Lower lobe of right lung (tissue), 2 donors: ENCODE results near the gene IGIP. TPM values are rescaled to one million over a fixed set of nuclear protein-coding genes. Genes with fewer than 3 reads are reported as not detected.

Experiments
- ATAC-seq, 2 donors: fragments of 200-7000 bp; cut with Tn5 transposase; one replicate each; pipeline ENCODE4 v1.9.1; 2020 to 2022; ENCODE audit warnings: mild to moderate bottlenecking in 2 of 2, moderate library complexity in 2 of 2
- DNase-seq: peaks from one replicate; pipeline ENCODE4 v3.0.0-alpha.2; 2020
- H3K27ac ChIP-seq: fragments of 200-600 bp; one replicate; pipeline ENCODE4 v1.8.0; 2022
- H3K27me3 ChIP-seq: fragments of 200-600 bp; one replicate; pipeline ENCODE4 v1.8.0; 2022; ENCODE audit warnings: low read depth
- H3K36me3 ChIP-seq: fragments of 200-600 bp; one replicate; pipeline ENCODE4 v1.8.0; 2022; ENCODE audit warnings: mild to moderate bottlenecking
- H3K4me1 ChIP-seq: fragments of 200-600 bp; one replicate; pipeline ENCODE4 v1.8.0; 2022
- H3K4me3 ChIP-seq: fragments of 200-600 bp; one replicate; pipeline ENCODE4 v1.8.0; 2022; ENCODE audit warnings: mild to moderate bottlenecking
- H3K9me3 ChIP-seq: fragments of 200-600 bp; one replicate; pipeline ENCODE4 v1.8.0; 2022
- CTCF ChIP-seq: fragments of 200-600 bp; IDR thresholded peaks from one replicate; pipeline ENCODE4 v1.8.0; 2022; ENCODE audit warnings: antibody characterized with exemption, mild to moderate bottlenecking
- intact Hi-C: fragments of 100-400 bp; cut with DNase I; formaldehyde crosslinking; loops from one replicate; pipeline ENCODE4 v1.11.0; 2022
- total RNA-seq: library from RNA; stranded (reverse); fragmentation: NEBNext Ultra II Directional; extraction: Animal tissue kit (Norgen Biotek cat#: 25700); gene quantifications from one replicate; pipeline ENCODE4 v1.2.1, GENCODE V29; 2021
- donor health status: DM: no; HTN: yes; CAD: no; lungs with severe emphysema.

IGIP gene
- total RNA-seq, 1 donor from 2014 or later: 17.7 TPM

DNA sequence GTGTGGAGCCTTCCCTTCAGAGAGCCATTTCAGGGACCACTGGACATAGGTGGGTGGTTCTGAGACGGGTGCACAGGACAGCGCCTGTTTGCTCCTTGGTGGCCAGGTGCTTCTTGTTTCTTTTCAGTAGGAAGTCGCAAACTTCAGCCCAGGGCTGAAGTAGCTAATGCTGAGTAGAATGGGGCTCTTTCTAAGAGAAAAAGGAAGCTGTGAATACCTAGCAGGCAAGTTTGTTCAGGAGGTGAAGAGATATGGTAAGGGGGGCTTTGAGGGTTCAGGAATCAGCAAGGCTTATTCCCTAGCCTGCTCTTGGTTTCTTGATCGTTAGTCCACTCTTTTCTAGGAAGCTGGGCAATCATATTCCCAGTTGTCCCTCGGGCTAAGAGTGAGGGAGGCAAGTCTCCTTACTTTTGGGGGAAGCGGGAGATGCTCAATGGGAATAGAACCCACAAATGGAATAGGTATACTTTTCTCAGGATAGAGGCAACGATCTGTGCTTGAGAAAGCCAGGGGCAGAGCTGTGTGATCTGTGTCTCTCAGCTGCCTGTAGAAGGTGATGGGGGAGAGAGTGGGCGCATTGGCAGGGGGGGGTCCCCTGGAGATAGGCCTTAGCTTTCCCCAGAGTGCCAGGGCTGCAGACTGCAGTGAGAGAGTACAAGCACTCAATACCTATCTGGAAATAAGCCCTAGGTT is 13.7 kb upstream of the IGIP start:
- H3K9me3 ChIP-seq: no peaks in the 10 kb centered on the region
- no peaks in the 10 kb centered on the region for H3K36me3 ChIP-seq
- ATAC-seq: no peak
- H3K27ac ChIP-seq: no peak overlapping the region
- peaks cover 46% of the 10 kb centered on the region for H3K4me1 ChIP-seq
- H3K27me3 ChIP-seq: no peaks in the 10 kb centered on the region
- intact Hi-C loops: no loop called here
- no peak overlapping the region for H3K4me3 ChIP-seq
- no peak for TF ChIP-seq CTCF
- no peak for DNase-seq

DNA sequence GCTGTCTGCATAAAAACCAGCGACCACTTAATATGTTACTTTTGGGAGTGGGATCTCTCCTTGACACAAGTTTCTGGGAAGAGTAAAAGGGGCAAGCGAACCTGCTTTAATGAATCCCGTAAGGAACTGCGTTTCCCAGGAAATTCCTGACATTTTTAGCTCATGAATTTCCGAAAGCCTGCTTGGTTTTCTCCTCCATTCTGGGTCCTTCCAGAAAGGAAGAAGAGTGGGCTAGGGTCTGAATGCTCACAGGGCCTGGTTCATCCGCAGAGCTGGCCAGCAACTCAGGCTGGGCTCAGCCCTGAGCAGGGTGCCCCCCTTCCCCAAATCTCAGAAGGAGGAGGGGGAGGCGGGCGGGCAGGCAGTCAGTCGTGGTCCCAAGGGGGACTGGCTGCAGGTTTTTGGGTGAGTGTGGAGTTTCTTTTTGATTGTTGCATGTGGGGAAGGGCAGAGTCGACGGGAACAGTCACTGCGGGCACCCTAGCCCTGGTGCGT is 13.0 kb upstream of the IGIP start:
- TF ChIP-seq CTCF: no peak
- H3K36me3 ChIP-seq: no peaks in the 10 kb centered on the region
- peak overlapping the region; percentile 88 for H3K27ac ChIP-seq
- peaks cover 51% of the 10 kb centered on the region for H3K4me1 ChIP-seq
- peak overlapping the region; percentile 74 for H3K4me3 ChIP-seq
- ATAC-seq: no peak
- no peaks in the 10 kb centered on the region for H3K9me3 ChIP-seq
- intact Hi-C loops: no loop called here
- no peak for DNase-seq
- H3K27me3 ChIP-seq: no peaks in the 10 kb centered on the region

GRCh38 chr5:140113180-140113698 is 12.5 kb upstream of the IGIP start:
- Histone ChIP-seq H3K27ac (peak overlapping the region; percentile 88), H3K4me3 (peak overlapping the region; percentile 74), H3K27me3 (no peaks in the 10 kb centered on the region), H3K36me3 (no peaks in the 10 kb centered on the region), H3K9me3 (no peaks in the 10 kb centered on the region), H3K4me1 (peaks cover 56% of the 10 kb centered on the region)
- ATAC-seq (peak; percentile 6 to 7), DNase-seq (peak; percentile 48)
- TF ChIP-seq CTCF: no peak
- intact Hi-C loops: no loop called here

DNA sequence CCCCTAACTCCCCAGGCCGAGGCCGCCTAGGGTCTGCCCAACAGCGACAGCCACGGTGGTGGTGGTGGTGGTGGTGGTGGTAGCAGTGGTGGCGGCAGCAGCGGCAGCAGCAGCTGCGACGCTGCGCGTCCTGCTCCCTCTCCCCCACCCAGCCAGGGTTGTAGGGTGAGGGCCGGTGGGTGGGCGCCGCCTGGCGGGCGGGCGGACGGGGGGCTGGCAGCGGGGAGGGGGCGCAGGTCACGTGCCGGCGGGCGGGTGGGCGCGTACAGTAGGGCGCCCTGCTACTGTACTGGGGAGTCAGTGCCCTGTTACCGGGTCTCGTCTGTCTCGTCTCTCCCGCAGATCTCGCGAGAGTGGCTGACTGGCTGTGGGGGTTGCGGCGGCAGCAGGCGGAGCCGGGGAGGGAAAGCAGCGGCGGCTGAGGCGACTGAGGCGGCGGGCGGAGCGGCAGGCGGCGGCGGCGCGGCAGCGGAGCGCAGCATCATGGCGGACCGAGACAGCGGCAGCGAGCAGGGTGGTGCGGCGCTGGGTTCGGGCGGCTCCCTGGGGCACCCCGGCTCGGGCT is 12.0 kb upstream of the IGIP start, which contains the start of gene PURA:
Gene PURA, plus strand, starts transcription at position 411 of the 565 bp plus-strand sequence. Its CDS starts 73 bp downstream, at position 484.
- Histone ChIP-seq H3K36me3 (no peaks in the 10 kb centered on the region), H3K4me3 (peak within 1 kb of the TSS; percentile 74), H3K27ac (peak within 1 kb of the TSS; percentile 88), H3K4me1 (peaks cover 57% of the 10 kb centered on the region), H3K9me3 (no peaks in the 10 kb centered on the region), H3K27me3 (no peaks in the 10 kb centered on the region)
- peak; percentile 95 to 97 for ATAC-seq
- TF ChIP-seq CTCF: peak; percentile 36
- intact Hi-C loops: no loop called here
- DNase-seq: peak; percentile 96

- Histone ChIP-seq H3K9me3 (no peaks in the 10 kb centered on the region), H3K27ac (peak overlapping the region; percentile 88), H3K4me1 (peaks cover 57% of the 10 kb centered on the region), H3K27me3 (no peaks in the 10 kb centered on the region), H3K36me3 (no peaks in the 10 kb centered on the region), H3K4me3 (peak overlapping the region; percentile 74)
- ATAC-seq (peak; percentile 74 to 86), DNase-seq (peak; percentile 87)
- intact Hi-C loops: no loop called here
- TF ChIP-seq CTCF: no peak
These were observed 11.2 kb upstream of the IGIP start for GRCh38 chr5:140114341-140115185.
